DMS 273 treated with DMSO at 0.1 percent for 48 hours (cell line): ENCODE measurements around the gene SEC24B.
"Not testable (repeated sequence)": the region's sequence is repeated elsewhere in the genome, so short reads cannot be mapped to it uniquely, and the experiment has no call there.

ENCODE experiments used
- DNase-seq: peaks from one replicate; lab custom pipeline; 2025; lab: John Stamatoyannopoulos, UW

Gene SEC24B

GRCh38 chr4:109506890-109507289 lies 73.3 kb downstream of the SEC24B start:
- DNase-seq: no peak

DNA sequence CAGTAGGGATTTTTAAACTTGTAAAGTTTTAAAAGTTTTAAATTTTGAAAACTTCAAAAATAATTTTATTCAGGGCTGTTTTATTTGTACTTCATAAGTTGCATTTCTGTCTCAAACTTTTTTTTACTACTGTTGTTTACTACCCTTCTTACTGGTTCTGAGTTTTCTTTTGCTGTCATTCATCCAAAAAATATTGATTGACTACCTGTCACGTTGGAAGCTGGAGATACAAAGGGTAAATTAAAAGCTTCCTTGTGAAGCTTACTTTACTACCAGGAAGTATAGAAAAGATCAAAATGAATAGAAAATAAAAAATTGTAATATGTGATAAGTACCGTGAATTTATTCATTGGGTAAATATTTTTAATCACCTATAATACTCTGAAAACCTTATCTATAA lies 77.1 kb downstream of the SEC24B start:
- no peak for DNase-seq

GRCh38 chr4:109511414-109511813 lies 77.8 kb downstream of the SEC24B start:
- DNase-seq: no peak

GRCh38 chr4:109513368-109513767 lies 79.8 kb downstream of the SEC24B start:
- not testable (repeated sequence) for DNase-seq

DNA sequence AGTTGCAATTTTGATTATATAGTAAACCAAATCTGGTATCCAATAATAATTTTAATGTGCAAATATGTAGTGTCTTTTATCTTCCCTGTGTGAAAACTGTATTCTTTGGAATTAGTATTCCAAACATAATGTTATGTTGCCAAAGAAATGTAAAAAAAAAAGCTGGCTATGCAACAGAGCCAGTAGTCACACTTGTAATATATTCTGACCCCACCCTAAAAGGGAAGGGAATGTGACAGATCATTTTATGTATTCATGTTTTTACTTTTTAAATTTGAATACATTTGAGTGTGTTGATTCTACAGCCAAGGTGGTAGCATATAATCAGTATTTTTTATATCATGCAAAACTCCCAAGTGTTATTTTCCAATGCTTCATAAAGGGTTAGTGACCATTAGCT lies 98.6 kb downstream of the SEC24B start:
- DNase-seq: no peak

DNA sequence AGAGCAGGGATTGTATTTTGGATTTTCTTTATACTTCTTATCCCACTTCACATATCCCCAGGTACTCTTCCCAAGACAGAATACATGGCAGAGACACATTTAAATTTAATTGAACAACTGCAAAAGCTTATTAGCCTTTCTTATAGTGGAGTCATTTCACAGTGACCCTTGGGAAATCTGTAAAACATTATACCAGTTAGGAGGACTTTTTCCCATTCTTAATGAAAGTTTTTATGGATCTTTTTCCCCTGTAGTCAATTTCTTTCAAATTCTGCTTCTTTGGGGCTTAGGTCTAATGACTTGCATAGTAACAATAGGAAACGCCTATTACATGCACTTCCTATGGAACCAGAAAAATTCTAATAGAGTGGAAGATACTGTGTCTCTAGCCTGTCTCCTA lies 111.8 kb downstream of the SEC24B start:
- no peak for DNase-seq

DNA sequence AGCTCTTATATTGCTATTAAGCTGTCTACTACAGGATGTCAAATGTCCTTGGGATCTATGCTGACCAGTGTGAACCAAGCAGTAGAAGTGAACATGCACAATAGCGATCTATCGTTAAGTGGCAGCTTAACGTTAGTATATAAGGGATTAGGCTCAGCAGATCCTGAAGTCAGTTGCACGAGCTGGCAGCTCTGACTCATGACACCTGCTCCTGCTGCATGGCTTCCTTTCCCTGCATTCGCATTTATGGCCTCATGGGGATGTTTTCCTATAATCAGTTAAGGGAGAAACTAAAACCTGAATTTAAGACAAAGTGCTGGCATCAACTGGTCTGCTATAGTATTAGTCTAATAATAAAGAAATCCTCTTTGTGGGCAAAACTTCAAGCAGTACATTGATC lies 113.8 kb downstream of the SEC24B start:
- DNase-seq: no peak

- DNase-seq: no peak
Observed at GRCh38 chr4:109548655-109549054, 115.0 kb downstream of the SEC24B start.

- DNase-seq: no peak
Observed at GRCh38 chr4:109552237-109552636, 118.6 kb downstream of the SEC24B start.

GRCh38 chr4:109553130-109553529 lies 119.5 kb downstream of the SEC24B start:
- DNase-seq: no peak

DNA sequence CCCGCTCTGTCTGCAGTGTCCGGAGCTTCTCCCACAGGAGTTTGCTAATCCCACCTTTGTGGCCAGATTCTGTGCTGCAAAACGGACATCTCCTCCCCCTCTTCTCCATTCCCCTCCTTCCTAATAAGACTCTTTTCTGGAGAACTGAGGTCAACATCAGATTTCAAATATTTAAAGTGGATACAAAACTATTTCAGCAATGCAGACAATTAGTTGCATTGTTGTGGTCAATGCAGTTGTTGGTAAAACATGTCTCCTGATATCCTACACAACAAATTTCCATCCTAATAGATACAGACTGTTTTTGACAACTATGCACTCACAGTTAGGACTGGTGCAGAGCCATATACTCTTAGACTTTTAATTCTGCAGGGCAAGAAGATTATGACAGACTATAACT lies 121.4 kb downstream of the SEC24B start:
- no peak for DNase-seq

GRCh38 chr4:109557433-109557832 lies 123.8 kb downstream of the SEC24B start:
- DNase-seq: no peak

DNA sequence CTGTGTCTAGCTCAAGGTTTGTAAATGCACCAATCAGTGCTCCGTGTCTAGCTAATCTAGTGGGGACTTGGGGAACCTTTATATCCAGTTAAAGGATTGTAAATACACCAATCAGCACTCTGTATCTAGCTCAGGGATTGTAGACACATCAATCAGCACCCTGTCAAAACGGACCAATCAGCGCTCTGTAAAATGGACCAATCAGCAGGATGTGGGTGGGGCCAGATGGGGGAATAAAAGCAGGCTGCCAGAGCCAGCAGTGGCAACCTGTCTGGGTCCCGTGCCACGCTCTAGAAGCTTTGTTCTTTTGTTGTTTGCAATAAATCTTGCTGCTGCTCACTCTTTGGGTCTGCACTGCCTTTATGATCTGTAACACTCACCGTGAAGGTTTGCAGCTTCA lies 124.5 kb downstream of the SEC24B start:
- DNase-seq: not testable (repeated sequence)

GRCh38 chr4:109559625-109559982 lies 126.0 kb downstream of the SEC24B start:
- DNase-seq: no peak

DNA sequence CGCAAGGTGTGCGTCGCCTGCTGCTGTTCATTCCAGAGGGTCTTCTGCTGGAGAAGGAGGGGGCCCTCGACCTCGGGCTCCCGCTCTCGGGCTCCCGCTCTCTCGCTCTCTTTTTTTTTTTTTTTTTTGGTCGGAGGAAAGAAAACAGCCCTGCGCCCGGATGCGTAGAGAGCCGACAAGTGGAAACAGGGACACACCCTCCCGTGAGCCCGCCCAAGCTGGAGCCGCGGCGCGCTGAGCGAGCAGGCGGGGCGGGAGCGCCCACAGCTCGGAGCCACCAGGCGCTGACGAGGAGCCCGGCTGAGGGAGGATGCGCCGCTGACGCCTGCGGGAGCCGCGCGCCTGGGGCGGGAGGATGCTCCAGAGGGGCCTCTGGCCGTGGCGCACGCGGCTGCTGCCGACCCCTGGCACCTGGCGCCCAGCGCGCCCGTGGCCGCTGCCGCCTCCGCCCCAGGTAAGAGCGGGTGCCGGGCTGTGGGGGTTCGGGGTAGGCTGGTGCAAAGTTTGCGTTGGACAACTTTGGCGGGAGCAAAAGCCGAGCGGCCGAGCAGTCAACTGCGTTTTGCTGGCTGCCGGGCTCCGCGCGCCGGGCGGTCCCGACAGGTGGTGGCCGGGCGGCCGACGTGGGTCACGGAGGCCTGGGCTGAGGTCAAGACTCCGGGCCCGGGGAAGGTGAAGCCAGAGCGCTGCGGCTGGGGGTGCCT lies 126.5 kb downstream of the SEC24B start, which contains the start of gene MCUB:
Gene MCUB (plus strand): TSS at position 264 of the 704 bp plus-strand sequence. CDS start 92 bp downstream, at position 356.
- peak; percentile 38 for DNase-seq

- no peak for DNase-seq
Observed at GRCh38 chr4:109560687-109561461, 127.3 kb downstream of the SEC24B start.

- DNase-seq: no peak
Observed at GRCh38 chr4:109562457-109563239, 129.0 kb downstream of the SEC24B start.

- no peak for DNase-seq
Observed at GRCh38 chr4:109571494-109571893, 137.9 kb downstream of the SEC24B start.

DNA sequence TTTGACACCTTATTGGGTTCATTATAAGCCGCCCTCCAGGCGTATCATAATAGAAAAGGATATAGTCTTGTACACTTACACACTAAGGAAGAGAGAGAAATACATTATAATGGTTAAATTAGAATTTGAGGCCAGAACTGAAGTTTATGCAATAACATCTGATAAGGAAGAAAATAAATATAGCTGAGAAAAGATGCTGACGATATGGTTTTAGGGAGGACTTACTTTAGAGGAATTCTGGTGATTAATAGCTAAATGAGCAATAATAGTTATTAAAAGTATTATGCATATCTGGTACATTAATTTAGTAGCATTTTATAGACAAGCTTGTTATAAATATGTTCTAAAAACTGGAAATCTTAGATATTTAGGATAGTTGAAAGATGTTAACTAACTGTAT lies 138.5 kb downstream of the SEC24B start:
- DNase-seq: no peak

GRCh38 chr4:109574443-109574850 lies 140.8 kb downstream of the SEC24B start:
- DNase-seq: peak; percentile 26

- peak; percentile 27 for DNase-seq
Observed at GRCh38 chr4:109574931-109575804, 141.6 kb downstream of the SEC24B start.

- DNase-seq: peak; percentile 71
Observed at GRCh38 chr4:109576462-109576861, 142.8 kb downstream of the SEC24B start.
